Loucy (cell line): ENCODE results near the gene ELOA.

Experiments
- H2AFZ ChIP-seq: fragments of 200-600 bp; sonication (generic); 2 replicates; pipeline ENCODE4 v1.6.0; 2016; ENCODE audit warnings: antibody characterized with exemption, mild to moderate bottlenecking, low read length, moderate library complexity
- H3F3A ChIP-seq: fragments of 200-600 bp; 2 replicates; pipeline ENCODE4 v1.6.0; 2016; ENCODE audit warnings: antibody characterized with exemption, low read depth, mild to moderate bottlenecking
- H3K27me3 ChIP-seq: fragments of 200-600 bp; sonication (generic); 2 replicates; pipeline ENCODE4 v1.6.1; 2014; ENCODE audit warnings: low read length, mild to moderate bottlenecking; ENCODE audit not compliant: insufficient read depth, poor library complexity, severe bottlenecking
- H3K36me3 ChIP-seq: fragments of 200-600 bp; sonication (generic); 2 replicates; pipeline ENCODE4 v1.6.1; 2016; ENCODE audit warnings: low read length; ENCODE audit not compliant: insufficient read depth
- H3K4me1 ChIP-seq: fragments of 200-600 bp; sonication (generic); 2 replicates; pipeline ENCODE4 v1.5.1; 2014; ENCODE audit warnings: low read length, mild to moderate bottlenecking; ENCODE audit not compliant: insufficient read depth, poor library complexity, severe bottlenecking
- H3K4me2 ChIP-seq: fragments of 200-600 bp; sonication (generic); 2 replicates; pipeline ENCODE4 v1.6.0; 2014; ENCODE audit warnings: antibody characterized with exemption, low read length, low read depth, mild to moderate bottlenecking; ENCODE audit not compliant: poor library complexity, severe bottlenecking
- H3K4me3 ChIP-seq: fragments of 200-600 bp; sonication (generic); 2 replicates; pipeline ENCODE4 v1.5.1; 2014; ENCODE audit warnings: low read length, mild to moderate bottlenecking, mixed read lengths; ENCODE audit not compliant: poor library complexity, severe bottlenecking
- H3K79me2 ChIP-seq: fragments of 200-600 bp; sonication (generic); 2 replicates; pipeline ENCODE4 v1.6.1; 2014; ENCODE audit warnings: low read length; ENCODE audit not compliant: insufficient read depth
- H3K9ac ChIP-seq: fragments of 200-600 bp; sonication (generic); 2 replicates; pipeline ENCODE4 v1.6.0; 2014; ENCODE audit warnings: mild to moderate bottlenecking, low read depth, low read length, moderate library complexity; ENCODE audit not compliant: poor library complexity, severe bottlenecking
- H3K9me2 ChIP-seq: fragments of 200-600 bp; sonication (generic); replicated peaks from 2 replicates; pipeline ENCODE4 v1.6.1; 2016; ENCODE audit warnings: low read depth, low read length, mixed read lengths
- H3K9me3 ChIP-seq: fragments of 200-600 bp; sonication (generic); 2 replicates; pipeline ENCODE4 v1.6.1; 2014; ENCODE audit warnings: mild to moderate bottlenecking, antibody characterized with exemption, low read length, low read depth; ENCODE audit not compliant: insufficient read depth
- H4K20me1 ChIP-seq: fragments of 200-600 bp; sonication (generic); 2 replicates; pipeline ENCODE4 v1.6.0; 2014; ENCODE audit warnings: antibody characterized with exemption, low read length, mild to moderate bottlenecking; ENCODE audit not compliant: insufficient read depth, poor library complexity, severe bottlenecking
- EZH2phosphoT487 ChIP-seq: fragments of 200-600 bp; IDR thresholded peaks from 2 replicates; pipeline ENCODE4 v1.6.1; 2018; ENCODE audit warnings: antibody characterized with exemption, mild to moderate bottlenecking, moderate library complexity, borderline replicate concordance
- TF ChIP-seq, protein P1 (sequence below): fragments of 200-600 bp; sonication (generic); conservative IDR thresholded peaks from 2 replicates; pipeline ENCODE4 v1.5.1; 2014; ENCODE audit warnings: mild to moderate bottlenecking, antibody characterized with exemption, low read length

The ELOA gene

DNA sequence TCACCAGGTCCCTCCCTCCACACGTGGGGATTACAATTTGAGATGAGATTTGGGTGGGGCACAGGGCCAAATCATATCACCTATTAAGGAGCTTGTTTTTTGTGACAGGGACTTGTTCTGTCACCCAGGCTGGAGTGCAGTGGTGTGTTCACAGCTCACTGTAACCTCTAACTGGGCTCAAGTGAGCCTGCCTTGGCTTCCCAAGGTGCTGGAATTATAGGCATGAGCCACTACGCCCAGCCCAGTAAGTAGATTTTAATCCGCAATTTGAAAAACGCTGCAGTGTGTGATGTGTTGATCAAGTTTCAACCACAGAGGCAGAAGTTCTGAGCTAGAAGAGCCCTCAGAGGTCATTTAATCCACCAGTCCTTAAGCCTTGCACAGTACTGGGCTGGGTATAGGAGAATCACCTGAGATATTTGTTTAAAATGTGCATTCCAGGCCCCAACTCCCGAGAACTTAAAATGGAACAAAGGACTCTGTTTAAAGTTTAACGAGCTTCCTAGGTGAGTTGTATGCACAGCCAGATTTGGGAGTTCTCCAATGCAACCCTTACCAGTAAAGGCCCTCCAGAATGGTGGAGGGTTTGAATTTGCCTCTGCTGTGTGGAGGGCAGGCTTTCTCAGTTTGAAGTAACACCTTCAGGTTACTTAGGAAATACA lies 38.3 kb upstream of the ELOA start:
- Histone ChIP-seq H3K9me3 (no peaks in the 10 kb centered on the region), H3K4me2 (no peak overlapping the region), H4K20me1 (peaks cover 26% of the 10 kb centered on the region), H3K4me1 (no peaks in the 10 kb centered on the region), H3K79me2 (peaks cover 21% of the 10 kb centered on the region; the same call in 1 of the 2 replicates), H2AFZ (no peak overlapping the region), H3K9me2 (no peaks in the 10 kb centered on the region), H3K36me3 (peaks cover 34% of the 10 kb centered on the region; the same call in 1 of the 2 replicates), H3K9ac (no peak overlapping the region), H3K27me3 (no peaks in the 10 kb centered on the region), H3F3A (no peaks in the 10 kb centered on the region), H3K4me3 (no peak overlapping the region)
- TF ChIP-seq EZH2phosphoT487: no peak
- TF ChIP-seq, protein P1, sequence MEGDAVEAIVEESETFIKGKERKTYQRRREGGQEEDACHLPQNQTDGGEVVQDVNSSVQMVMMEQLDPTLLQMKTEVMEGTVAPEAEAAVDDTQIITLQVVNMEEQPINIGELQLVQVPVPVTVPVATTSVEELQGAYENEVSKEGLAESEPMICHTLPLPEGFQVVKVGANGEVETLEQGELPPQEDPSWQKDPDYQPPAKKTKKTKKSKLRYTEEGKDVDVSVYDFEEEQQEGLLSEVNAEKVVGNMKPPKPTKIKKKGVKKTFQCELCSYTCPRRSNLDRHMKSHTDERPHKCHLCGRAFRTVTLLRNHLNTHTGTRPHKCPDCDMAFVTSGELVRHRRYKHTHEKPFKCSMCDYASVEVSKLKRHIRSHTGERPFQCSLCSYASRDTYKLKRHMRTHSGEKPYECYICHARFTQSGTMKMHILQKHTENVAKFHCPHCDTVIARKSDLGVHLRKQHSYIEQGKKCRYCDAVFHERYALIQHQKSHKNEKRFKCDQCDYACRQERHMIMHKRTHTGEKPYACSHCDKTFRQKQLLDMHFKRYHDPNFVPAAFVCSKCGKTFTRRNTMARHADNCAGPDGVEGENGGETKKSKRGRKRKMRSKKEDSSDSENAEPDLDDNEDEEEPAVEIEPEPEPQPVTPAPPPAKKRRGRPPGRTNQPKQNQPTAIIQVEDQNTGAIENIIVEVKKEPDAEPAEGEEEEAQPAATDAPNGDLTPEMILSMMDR: no peak

DNA sequence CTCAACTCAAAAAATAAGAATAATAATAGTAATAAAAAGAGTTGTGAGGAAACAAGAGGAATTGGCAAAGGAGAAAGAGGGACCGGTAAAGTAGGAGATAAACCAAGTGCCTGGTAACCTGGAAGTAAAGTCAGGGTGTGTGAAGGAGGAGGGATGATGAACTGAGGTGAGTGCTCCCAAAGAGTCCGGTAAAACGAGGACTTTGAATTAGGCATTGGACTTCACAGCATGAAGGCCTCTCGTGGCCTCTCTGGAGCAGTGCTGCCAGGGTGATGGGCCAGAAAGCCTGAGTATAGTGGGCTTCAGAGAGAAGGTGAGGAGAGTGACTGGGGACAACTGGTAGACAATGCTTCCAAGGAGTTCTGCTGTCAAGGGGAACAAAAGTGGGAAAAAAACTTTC lies 34.0 kb upstream of the ELOA start:
- Histone ChIP-seq H3K79me2 (no peaks in the 10 kb centered on the region; the same call in 1 of the 2 replicates), H3K9me3 (no peaks in the 10 kb centered on the region), H3K4me1 (no peaks in the 10 kb centered on the region), H3K36me3 (peaks cover 6% of the 10 kb centered on the region; the same call in 1 of the 2 replicates), H3K4me3 (no peak overlapping the region), H3F3A (no peaks in the 10 kb centered on the region), H3K27me3 (no peaks in the 10 kb centered on the region), H3K9me2 (no peaks in the 10 kb centered on the region), H3K9ac (no peak overlapping the region), H4K20me1 (no peaks in the 10 kb centered on the region), H3K4me2 (no peak overlapping the region), H2AFZ (no peak overlapping the region)
- TF ChIP-seq, protein P1: no peak
- no peak for TF ChIP-seq EZH2phosphoT487

DNA sequence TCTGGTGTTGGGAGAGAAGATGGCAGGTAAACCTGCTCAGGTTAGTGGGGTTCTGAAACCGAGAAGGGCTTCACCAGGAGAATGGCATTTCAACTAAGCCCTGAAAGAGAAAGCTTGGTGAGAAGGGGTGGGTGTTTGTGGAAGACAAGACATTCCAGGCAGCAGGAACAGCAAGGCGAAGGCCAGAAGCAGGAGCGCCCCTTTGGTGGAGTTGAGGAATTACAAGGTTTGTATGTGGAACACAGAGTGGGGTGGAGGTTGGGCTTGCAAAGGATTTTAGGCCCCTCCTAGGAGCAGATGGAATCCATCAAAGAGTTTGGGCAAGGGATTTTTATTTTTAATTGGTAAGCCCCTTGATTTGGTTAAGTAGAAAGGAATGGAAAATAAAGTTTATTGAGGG lies 24.8 kb upstream of the ELOA start:
- no peak overlapping the region for H3K9ac ChIP-seq
- no peaks in the 10 kb centered on the region for H3K27me3 ChIP-seq
- H3K79me2 ChIP-seq: no peaks in the 10 kb centered on the region
- H2AFZ ChIP-seq: no peak overlapping the region
- TF ChIP-seq, protein P1: peak; percentile 64
- TF ChIP-seq EZH2phosphoT487: no peak
- H3K9me2 ChIP-seq: no peaks in the 10 kb centered on the region
- H3K4me3 ChIP-seq: no peak overlapping the region
- no peak overlapping the region for H3K4me2 ChIP-seq
- no peaks in the 10 kb centered on the region for H4K20me1 ChIP-seq
- H3K36me3 ChIP-seq: no peaks in the 10 kb centered on the region; the same call in 1 of the 2 replicates
- no peaks in the 10 kb centered on the region for H3K4me1 ChIP-seq
- H3F3A ChIP-seq: no peaks in the 10 kb centered on the region
- no peaks in the 10 kb centered on the region for H3K9me3 ChIP-seq
